HepG2 (cell line): ENCODE results near the gene PIANP. TPM values are rescaled to one million over a fixed set of nuclear protein-coding genes. Genes with fewer than 3 reads are reported as not detected.

ENCODE experiments used
- ADNP ChIP-seq: sonication (generic); formaldehyde crosslinking; IDR thresholded peaks from 2 replicates; pipeline ENCODE4 v1.4.0; 2020; ENCODE audit warnings: missing genetic modification reagents
- ARNT2 ChIP-seq: sonication (generic); formaldehyde crosslinking; IDR thresholded peaks from 2 replicates; pipeline ENCODE4 v1.8.0; 2022; ENCODE audit warnings: mild to moderate bottlenecking, low read depth, missing genetic modification reagents, moderate library complexity
- CBX5 ChIP-seq: sonication (generic); formaldehyde crosslinking; IDR thresholded peaks from 2 replicates; pipeline ENCODE4 v1.4.0; 2020; ENCODE audit warnings: missing genetic modification reagents, borderline replicate concordance
- ELF4 ChIP-seq: sonication (generic); formaldehyde crosslinking; IDR thresholded peaks from 2 replicates; pipeline ENCODE4 v1.5.0; 2020; ENCODE audit warnings: missing genetic modification reagents, mild to moderate bottlenecking, moderate library complexity, borderline replicate concordance
- GMEB1 ChIP-seq: sonication (generic); formaldehyde crosslinking; IDR thresholded peaks from 2 replicates; pipeline ENCODE4 v1.5.1; 2020; ENCODE audit warnings: missing genetic modification reagents, mild to moderate bottlenecking, borderline replicate concordance
- HDAC2 ChIP-seq: sonication (generic); formaldehyde crosslinking; IDR thresholded peaks from 2 replicates; pipeline ENCODE4 v1.4.0; 2020; ENCODE audit warnings: missing genetic modification reagents
- IKZF1 ChIP-seq: fragments of 450-650 bp; IDR thresholded peaks from 2 replicates; pipeline ENCODE4 v1.7.1; 2016
- KAT8 ChIP-seq: IDR thresholded peaks from 2 replicates; pipeline ENCODE4 v1.6.1; 2016; ENCODE audit warnings: missing genetic modification reagents, missing compliant biosample characterization
- KDM4B ChIP-seq: sonication (generic); formaldehyde crosslinking; IDR thresholded peaks from 2 replicates; pipeline ENCODE4 v1.4.0; 2020; ENCODE audit warnings: missing genetic modification reagents
- MED1 ChIP-seq: sonication (generic); formaldehyde crosslinking; IDR thresholded peaks from 2 replicates; pipeline ENCODE4 v1.4.0; 2020; ENCODE audit warnings: missing genetic modification reagents
- MXI1 ChIP-seq: IDR thresholded peaks from 3 replicates; pipeline ENCODE4 v1.6.1; 2012; ENCODE audit warnings: low read depth, low read length, inconsistent platforms, borderline replicate concordance
- NFE2L1 ChIP-seq: sonication (generic); formaldehyde crosslinking; IDR thresholded peaks from 2 replicates; pipeline ENCODE4 v1.4.0; 2020; ENCODE audit warnings: missing genetic modification reagents, mild to moderate bottlenecking, borderline replicate concordance
- NR1H2 ChIP-seq: sonication (generic); formaldehyde crosslinking; IDR thresholded peaks from 2 replicates; pipeline ENCODE4 v1.8.1; 2022; ENCODE audit warnings: low read depth, missing genetic modification reagents, borderline replicate concordance
- PCBP1 ChIP-seq: fragments of 200-400 bp; formaldehyde crosslinking; IDR thresholded peaks from 2 replicates; pipeline ENCODE4 v1.6.1; 2017; ENCODE audit warnings: mild to moderate bottlenecking, low read depth, low read length, borderline replicate concordance
- PRPF4 ChIP-seq: fragments of 200-400 bp; formaldehyde crosslinking; IDR thresholded peaks from 2 replicates; pipeline ENCODE4 v1.6.1; 2016; ENCODE audit warnings: low read length, low read depth; ENCODE audit not compliant: poor library complexity, severe bottlenecking
- RAD21 ChIP-seq: fragments of 450-650 bp; formaldehyde crosslinking; IDR thresholded peaks from 2 replicates; pipeline ENCODE4 v1.5.0; 2020; ENCODE audit warnings: mild to moderate bottlenecking
- SMYD3 ChIP-seq: sonication (generic); formaldehyde crosslinking; IDR thresholded peaks from 2 replicates; pipeline ENCODE4 v1.8.1; 2023; ENCODE audit warnings: mild to moderate bottlenecking, missing genetic modification reagents
- STAG1 ChIP-seq: sonication (generic); formaldehyde crosslinking; IDR thresholded peaks from 2 replicates; pipeline ENCODE4 v1.4.0; 2020; ENCODE audit warnings: missing genetic modification reagents
- TFE3 ChIP-seq: IDR thresholded peaks from 2 replicates; pipeline ENCODE4 v1.6.1; 2016
- WIZ ChIP-seq: sonication (generic); formaldehyde crosslinking; IDR thresholded peaks from 2 replicates; pipeline ENCODE4 v1.5.1; 2020; ENCODE audit warnings: mild to moderate bottlenecking, missing genetic modification reagents
- ZBTB1 ChIP-seq: sonication (generic); formaldehyde crosslinking; IDR thresholded peaks from 2 replicates; pipeline ENCODE4 v1.4.0; 2020; ENCODE audit warnings: missing genetic modification reagents, borderline replicate concordance
- ZFP37 ChIP-seq: sonication (generic); formaldehyde crosslinking; IDR thresholded peaks from 2 replicates; pipeline ENCODE4 v1.4.0; 2020; ENCODE audit warnings: missing genetic modification reagents, borderline replicate concordance
- ZFP62 ChIP-seq: sonication (generic); formaldehyde crosslinking; IDR thresholded peaks from 2 replicates; pipeline ENCODE4 v1.4.0; 2020; ENCODE audit warnings: missing genetic modification reagents
- ZIK1 ChIP-seq: sonication (generic); formaldehyde crosslinking; IDR thresholded peaks from 2 replicates; pipeline ENCODE4 v1.5.0; 2020; ENCODE audit warnings: mild to moderate bottlenecking, low read depth, missing genetic modification reagents, borderline replicate concordance
- ZNF260 ChIP-seq: sonication (generic); formaldehyde crosslinking; IDR thresholded peaks from 2 replicates; pipeline ENCODE4 v1.4.0; 2020; ENCODE audit warnings: missing genetic modification reagents, low read depth, mild to moderate bottlenecking, borderline replicate concordance
- ZNF292 ChIP-seq: sonication (generic); formaldehyde crosslinking; IDR thresholded peaks from 2 replicates; pipeline ENCODE4 v1.8.1; 2022; ENCODE audit warnings: mild to moderate bottlenecking, low read depth, missing genetic modification reagents, borderline replicate concordance
- ZNF652 ChIP-seq: IDR thresholded peaks from 2 replicates; pipeline ENCODE4 v1.6.1; 2016; ENCODE audit warnings: low read depth, borderline replicate concordance
- polyA plus RNA-seq, 8 experiments: library from polyadenylated mRNA; depleted of rRNA in 3 of 8; stranded (reverse) in 7 of 8; unstranded in 1 of 8; fragments of >200 nt; fragmentation: Illumina TruSeq in 4 of 8; extraction: Trizol in 4 of 8; gene quantifications; 2 replicates each; pipeline versions ENCODE4 v1.2.1 to v1.2.3, GENCODE V29; 2011 to 2016; ENCODE audit warnings: low read depth in 4 of 8, missing spikeins in 1 of 8, mixed read lengths in 1 of 8; ENCODE audit not compliant: insufficient read depth in 1 of 8
- total RNA-seq, 5 experiments: library from RNA; depleted of rRNA; stranded (reverse); fragments of >200 nt; fragmentation: Illumina TruSeq; extraction: Trizol; gene quantifications; 2 replicates each; pipeline ENCODE4 v1.2.3, GENCODE V29; 2016; ENCODE audit warnings: low read depth in 1 of 5

Gene PIANP
- total and polyA plus RNA-seq, 2 of the 13 experiments (the other 11 are each of a cell fraction or from before 2014, with no cell fraction given) = not detected

GRCh38 chr12:6735448-6736191 is 35.0 kb upstream of the PIANP start (continued):
- TF ChIP-seq GMEB1 (no peak), NR1H2 (CRISPR knock-in tag) (no peak), NFE2L1 (no peak), HDAC2 (CRISPR knock-in tag) (0 out of 2 replicates have a peak, but pooled peaks have one; percentile 21), PCBP1 (no peak), ZNF652 (no peak), IKZF1 (no peak), RAD21 (CRISPR knock-in tag) (peak; percentile 78), ELF4 (CRISPR knock-in tag) (no peak), PRPF4 (no peak), ZNF292 (no peak), ZFP62 (CRISPR knock-in tag) (no peak), ADNP (no peak), SMYD3 (no peak), ZBTB1 (CRISPR knock-in tag) (no peak), WIZ (CRISPR knock-in tag) (no peak), MED1 (CRISPR knock-in tag) (peak; percentile 14; the same call in 1 of the 2 replicates), KAT8 (CRISPR knock-in tag) (peak; percentile 22; the same call in 1 of the 2 replicates), ARNT2 (CRISPR knock-in tag) (no peak), MXI1 (no peak), TFE3 (CRISPR knock-in tag) (no peak), KDM4B (CRISPR knock-in tag) (no peak), ZNF260 (CRISPR knock-in tag) (no peak), ZIK1 (CRISPR knock-in tag) (no peak), CBX5 (no peak), STAG1 (peak; percentile 90), ZFP37 (CRISPR knock-in tag) (no peak)
